GM10266 (cell line): ENCODE results near the gene CABLES1.
"Not testable (repeated sequence)": the region's sequence is repeated elsewhere in the genome, so short reads cannot be mapped to it uniquely, and the experiment has no call there.

Experiments used
- DNase-seq: peaks from one replicate; pipeline ENCODE4 v3.0.0; 2012; ENCODE audit errors: extremely low spot score
- TF ChIP-seq, protein P1 (sequence below): IDR thresholded peaks from 2 replicates; pipeline ENCODE4 v1.5.1; 2012; ENCODE audit warnings: mild to moderate bottlenecking, low read depth; ENCODE audit not compliant: control insufficient read depth, insufficient read depth; ENCODE audit errors: missing control alignments

The CABLES1 gene

DNA sequence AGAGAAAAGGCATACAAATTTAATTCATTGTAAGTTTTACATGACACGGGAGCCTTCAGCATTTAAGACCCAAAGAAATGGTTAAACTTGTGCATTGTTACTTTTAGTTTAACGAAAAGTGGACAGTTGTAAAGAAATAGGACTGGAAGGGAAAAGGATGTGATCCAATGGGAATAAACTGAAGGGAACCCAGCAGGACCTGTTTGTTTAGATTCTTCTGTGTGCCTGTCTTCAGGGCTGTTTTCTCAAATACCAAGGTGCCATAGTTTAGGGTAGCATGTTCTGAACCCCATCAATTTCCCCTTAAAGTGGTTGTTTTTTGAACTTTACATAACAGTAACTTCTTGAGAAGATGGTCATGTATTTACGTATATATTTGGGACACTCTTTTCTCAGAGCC lies 30.3 kb upstream of the CABLES1 start:
- DNase-seq: no peak
- TF ChIP-seq, protein P1, sequence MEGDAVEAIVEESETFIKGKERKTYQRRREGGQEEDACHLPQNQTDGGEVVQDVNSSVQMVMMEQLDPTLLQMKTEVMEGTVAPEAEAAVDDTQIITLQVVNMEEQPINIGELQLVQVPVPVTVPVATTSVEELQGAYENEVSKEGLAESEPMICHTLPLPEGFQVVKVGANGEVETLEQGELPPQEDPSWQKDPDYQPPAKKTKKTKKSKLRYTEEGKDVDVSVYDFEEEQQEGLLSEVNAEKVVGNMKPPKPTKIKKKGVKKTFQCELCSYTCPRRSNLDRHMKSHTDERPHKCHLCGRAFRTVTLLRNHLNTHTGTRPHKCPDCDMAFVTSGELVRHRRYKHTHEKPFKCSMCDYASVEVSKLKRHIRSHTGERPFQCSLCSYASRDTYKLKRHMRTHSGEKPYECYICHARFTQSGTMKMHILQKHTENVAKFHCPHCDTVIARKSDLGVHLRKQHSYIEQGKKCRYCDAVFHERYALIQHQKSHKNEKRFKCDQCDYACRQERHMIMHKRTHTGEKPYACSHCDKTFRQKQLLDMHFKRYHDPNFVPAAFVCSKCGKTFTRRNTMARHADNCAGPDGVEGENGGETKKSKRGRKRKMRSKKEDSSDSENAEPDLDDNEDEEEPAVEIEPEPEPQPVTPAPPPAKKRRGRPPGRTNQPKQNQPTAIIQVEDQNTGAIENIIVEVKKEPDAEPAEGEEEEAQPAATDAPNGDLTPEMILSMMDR: no peak

DNA sequence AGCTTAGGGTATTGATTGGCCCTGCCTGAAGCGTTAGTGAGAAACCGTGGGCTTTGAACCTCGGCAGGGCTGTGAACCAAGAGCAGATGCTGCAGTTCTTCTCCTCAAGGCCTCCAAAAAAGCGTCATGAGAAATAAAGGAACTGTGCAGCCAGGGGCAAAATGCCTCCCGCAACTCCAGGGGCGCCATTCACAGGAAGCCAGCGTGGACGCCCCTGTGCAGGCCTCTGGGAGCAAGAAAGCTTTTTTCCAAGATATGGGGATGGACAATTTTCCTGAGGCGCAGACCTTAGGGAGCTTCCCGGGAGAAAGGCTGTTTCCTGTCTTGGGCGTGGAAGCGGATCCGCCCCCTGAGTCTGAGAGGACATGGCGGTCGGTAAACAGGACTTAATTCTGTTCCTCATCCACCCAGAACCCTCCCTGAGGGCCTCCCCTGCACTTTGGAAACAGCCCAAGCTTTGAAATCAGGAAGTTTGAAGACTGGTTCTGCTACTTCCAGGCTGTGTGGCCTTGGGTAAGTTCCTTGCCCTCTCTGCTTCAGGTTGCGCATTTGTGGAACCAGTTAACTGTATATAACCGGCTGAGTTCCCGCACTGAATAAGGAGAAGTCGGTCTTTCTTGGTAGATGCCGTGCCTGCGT lies 29.6 kb upstream of the CABLES1 start:
- no peak for DNase-seq
- TF ChIP-seq, protein P1: no peak

DNA sequence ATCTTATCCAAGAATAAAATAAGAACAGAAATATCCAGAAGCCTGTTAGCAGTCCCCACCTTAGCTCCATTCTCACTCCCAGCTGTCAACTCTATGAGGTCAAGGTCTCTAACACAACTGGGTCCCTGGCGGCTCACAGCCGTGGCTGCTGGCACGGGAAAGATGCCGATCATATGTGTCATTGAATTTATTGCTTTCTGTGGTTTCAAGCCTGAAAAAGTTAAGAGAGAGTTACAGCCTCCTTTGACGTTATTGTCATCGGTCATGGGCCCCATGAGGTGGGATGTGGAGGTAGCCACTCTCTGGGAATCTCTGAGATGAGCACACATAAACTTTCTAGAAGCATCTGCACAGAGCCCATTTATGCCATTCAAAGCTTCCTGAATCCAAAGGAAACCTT lies 28.7 kb upstream of the CABLES1 start:
- TF ChIP-seq, protein P1: no peak
- DNase-seq: no peak

DNA sequence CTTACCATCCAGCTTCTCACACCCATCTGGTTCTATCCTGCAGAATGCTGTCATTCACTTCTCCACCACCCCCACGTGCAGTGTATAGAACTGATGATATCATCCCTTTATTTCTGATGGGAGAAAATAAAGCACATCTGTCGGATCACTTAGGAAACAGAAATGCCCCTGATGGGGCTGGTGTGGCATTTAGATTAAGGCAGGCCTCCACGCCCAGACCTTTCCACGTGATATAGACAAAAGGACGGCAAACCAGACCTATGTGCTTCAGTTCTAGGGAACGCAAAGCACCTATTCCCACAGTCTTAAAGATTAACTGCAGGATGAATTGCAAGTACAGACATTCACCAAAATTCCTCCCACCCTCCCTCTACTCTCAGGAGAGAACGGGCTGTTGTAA lies 27.6 kb upstream of the CABLES1 start:
- TF ChIP-seq, protein P1: no peak
- DNase-seq: no peak

DNA sequence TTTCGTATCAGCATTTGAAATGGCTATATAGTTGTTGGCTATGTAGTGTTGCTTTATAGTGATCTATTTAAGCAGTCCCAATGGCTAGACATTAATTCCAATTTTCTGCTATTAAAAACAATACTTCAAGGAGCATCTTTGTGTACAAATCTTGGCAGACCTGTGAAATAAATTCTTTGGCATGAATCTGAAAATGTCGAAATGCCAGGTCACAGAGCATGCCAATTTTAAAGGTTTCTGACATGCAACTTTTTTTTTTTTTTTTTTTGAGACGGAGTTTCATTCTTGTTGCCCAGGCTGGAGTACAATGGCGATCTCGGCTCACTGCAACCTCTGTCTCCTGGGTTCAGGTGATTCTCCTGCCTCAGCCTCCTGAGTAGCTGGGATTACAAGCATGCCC lies 26.8 kb upstream of the CABLES1 start:
- TF ChIP-seq, protein P1: no peak
- no peak for DNase-seq

DNA sequence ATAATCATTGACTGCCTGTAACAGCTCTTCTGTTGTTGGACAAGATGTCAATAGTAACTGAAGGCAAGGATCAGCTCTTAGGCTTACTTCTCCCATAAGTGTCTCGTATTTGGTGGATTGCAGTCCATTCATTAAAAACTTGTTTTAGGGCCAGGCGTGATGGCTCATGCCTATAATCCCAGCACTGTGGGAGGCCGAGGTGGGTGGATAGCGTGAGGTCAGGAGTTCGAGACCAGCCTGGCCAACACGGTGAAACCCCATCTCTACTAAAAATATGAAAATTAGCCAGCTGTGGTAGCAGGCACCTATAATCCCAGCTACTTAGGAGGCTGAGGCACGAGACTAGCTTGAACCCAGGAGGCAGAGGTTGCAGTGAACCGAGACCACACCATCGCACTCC lies 26.1 kb upstream of the CABLES1 start:
- not testable (repeated sequence) for DNase-seq

DNA sequence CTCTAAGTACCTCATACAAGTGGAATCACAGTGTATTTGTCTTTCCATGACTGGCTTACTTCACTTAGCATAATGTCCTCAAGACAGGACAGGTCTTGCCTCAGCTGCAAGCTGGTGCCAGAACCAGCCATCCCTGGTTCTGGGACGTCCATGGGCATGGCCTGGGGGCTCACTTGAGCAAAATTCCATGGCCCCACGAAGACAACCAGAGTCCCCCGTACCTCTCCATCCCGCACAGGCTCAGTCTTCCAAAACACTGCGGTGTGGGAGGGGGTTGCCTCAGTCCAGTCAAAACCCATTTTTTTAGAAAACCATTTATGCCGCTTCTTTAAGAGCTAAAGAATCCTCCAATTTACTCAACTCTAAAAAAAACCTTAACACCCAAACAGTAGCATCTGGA lies 21.7 kb upstream of the CABLES1 start:
- TF ChIP-seq, protein P1: no peak
- no peak for DNase-seq
